Measurements from ENCODE around the gene CNNM3.

The CNNM3 gene

GRCh38 chr2:96864343-96865091 is 48.4 kb downstream of the CNNM3 start:
- H3K9me3 ChIP-seq (ENCODE audit: control insufficient read depth, low read length) = no peaks in the 10 kb centered on the region
- H3K27ac ChIP-seq (ENCODE audit: insufficient read depth, low read length, poor library complexity, severe bottlenecking) = no peak overlapping the region
- H3K4me3 ChIP-seq (ENCODE audit: insufficient read depth, low read depth, low read length, poor library complexity, severe bottlenecking) = no peak overlapping the region
- no peaks in the 10 kb centered on the region for H3K27me3 ChIP-seq (replicated peaks; ENCODE audit: control insufficient read depth, insufficient read depth, low read length, poor library complexity, severe bottlenecking)
- H3K36me3 ChIP-seq (ENCODE audit: control insufficient read depth, insufficient read depth, low read length) = peaks cover 66% of the 10 kb centered on the region
- DNase-seq = no peak
- peaks cover 28% of the 10 kb centered on the region for H3K4me1 ChIP-seq (ENCODE audit: control insufficient read depth, insufficient read depth, low read length, poor library complexity, severe bottlenecking)

GRCh38 chr2:96865654-96866053 is 49.6 kb downstream of the CNNM3 start:
- DNase-seq = no peak
- no peaks in the 10 kb centered on the region for H3K27me3 ChIP-seq (replicated peaks; ENCODE audit: control insufficient read depth, insufficient read depth, low read length, poor library complexity, severe bottlenecking)
- H3K4me1 ChIP-seq (ENCODE audit: control insufficient read depth, insufficient read depth, low read length, poor library complexity, severe bottlenecking) = peaks cover 29% of the 10 kb centered on the region
- H3K4me3 ChIP-seq (ENCODE audit: insufficient read depth, low read depth, low read length, poor library complexity, severe bottlenecking) = no peak overlapping the region
- peaks cover 58% of the 10 kb centered on the region for H3K36me3 ChIP-seq (ENCODE audit: control insufficient read depth, insufficient read depth, low read length)
- H3K27ac ChIP-seq (ENCODE audit: insufficient read depth, low read length, poor library complexity, severe bottlenecking) = no peak overlapping the region
- H3K9me3 ChIP-seq (ENCODE audit: control insufficient read depth, low read length) = no peaks in the 10 kb centered on the region

GRCh38 chr2:96866149-96866548 is 50.1 kb downstream of the CNNM3 start:
- Histone ChIP-seq H3K4me3 (ENCODE audit: insufficient read depth, low read depth, low read length, poor library complexity, severe bottlenecking) (no peak overlapping the region), H3K36me3 (ENCODE audit: control insufficient read depth, insufficient read depth, low read length) (peaks cover 53% of the 10 kb centered on the region), H3K9me3 (ENCODE audit: control insufficient read depth, low read length) (no peaks in the 10 kb centered on the region), H3K4me1 (ENCODE audit: control insufficient read depth, insufficient read depth, low read length, poor library complexity, severe bottlenecking) (peaks cover 31% of the 10 kb centered on the region), H3K27ac (ENCODE audit: insufficient read depth, low read length, poor library complexity, severe bottlenecking) (no peak overlapping the region), H3K27me3 (replicated peaks; ENCODE audit: control insufficient read depth, insufficient read depth, low read length, poor library complexity, severe bottlenecking) (no peaks in the 10 kb centered on the region)
- no peak for DNase-seq

GRCh38 chr2:96866586-96866985 is 50.5 kb downstream of the CNNM3 start:
- H3K4me3 ChIP-seq (ENCODE audit: insufficient read depth, low read depth, low read length, poor library complexity, severe bottlenecking) = no peak overlapping the region
- peaks cover 49% of the 10 kb centered on the region for H3K36me3 ChIP-seq (ENCODE audit: control insufficient read depth, insufficient read depth, low read length)
- H3K27ac ChIP-seq (ENCODE audit: insufficient read depth, low read length, poor library complexity, severe bottlenecking) = peak overlapping the region; percentile 2

GRCh38 chr2:96866986-96867755 is 51.1 kb downstream of the CNNM3 start:
- H3K27me3 ChIP-seq (replicated peaks; ENCODE audit: control insufficient read depth, insufficient read depth, low read length, poor library complexity, severe bottlenecking) = no peaks in the 10 kb centered on the region
- peaks cover 33% of the 10 kb centered on the region for H3K4me1 ChIP-seq (ENCODE audit: control insufficient read depth, insufficient read depth, low read length, poor library complexity, severe bottlenecking)
- H3K36me3 ChIP-seq (ENCODE audit: control insufficient read depth, insufficient read depth, low read length) = peaks cover 43% of the 10 kb centered on the region
- H3K4me3 ChIP-seq (ENCODE audit: insufficient read depth, low read depth, low read length, poor library complexity, severe bottlenecking) = peak overlapping the region; percentile 96
- no peak for DNase-seq
- H3K27ac ChIP-seq (ENCODE audit: insufficient read depth, low read length, poor library complexity, severe bottlenecking) = peak overlapping the region; percentile 81
- no peaks in the 10 kb centered on the region for H3K9me3 ChIP-seq (ENCODE audit: control insufficient read depth, low read length)

More at GRCh38 chr2:96866586-96866985, 50.5 kb downstream of the CNNM3 start:
- no peaks in the 10 kb centered on the region for H3K27me3 ChIP-seq (replicated peaks; ENCODE audit: control insufficient read depth, insufficient read depth, low read length, poor library complexity, severe bottlenecking)
- H3K9me3 ChIP-seq (ENCODE audit: control insufficient read depth, low read length) = no peaks in the 10 kb centered on the region
- no peak for DNase-seq
- peaks cover 33% of the 10 kb centered on the region for H3K4me1 ChIP-seq (ENCODE audit: control insufficient read depth, insufficient read depth, low read length, poor library complexity, severe bottlenecking)

GRCh38 chr2:96867756-96868554 is 51.9 kb downstream of the CNNM3 start:
- Histone ChIP-seq H3K4me1 (ENCODE audit: control insufficient read depth, insufficient read depth, low read length, poor library complexity, severe bottlenecking) (peaks cover 35% of the 10 kb centered on the region), H3K27me3 (replicated peaks; ENCODE audit: control insufficient read depth, insufficient read depth, low read length, poor library complexity, severe bottlenecking) (no peaks in the 10 kb centered on the region), H3K36me3 (ENCODE audit: control insufficient read depth, insufficient read depth, low read length) (peaks cover 39% of the 10 kb centered on the region), H3K9me3 (ENCODE audit: control insufficient read depth, low read length) (no peaks in the 10 kb centered on the region), H3K4me3 (ENCODE audit: insufficient read depth, low read depth, low read length, poor library complexity, severe bottlenecking) (peak overlapping the region; percentile 96), H3K27ac (ENCODE audit: insufficient read depth, low read length, poor library complexity, severe bottlenecking) (peak overlapping the region; percentile 81)
- peak in 1 of 3 donors; percentile 23 for DNase-seq

GRCh38 chr2:96868555-96869280 is 52.6 kb downstream of the CNNM3 start:
- Histone ChIP-seq H3K9me3 (ENCODE audit: control insufficient read depth, low read length) (no peaks in the 10 kb centered on the region), H3K27ac (ENCODE audit: insufficient read depth, low read length, poor library complexity, severe bottlenecking) (peak overlapping the region; percentile 81), H3K4me1 (ENCODE audit: control insufficient read depth, insufficient read depth, low read length, poor library complexity, severe bottlenecking) (peaks cover 41% of the 10 kb centered on the region), H3K36me3 (ENCODE audit: control insufficient read depth, insufficient read depth, low read length) (peaks cover 32% of the 10 kb centered on the region), H3K27me3 (replicated peaks; ENCODE audit: control insufficient read depth, insufficient read depth, low read length, poor library complexity, severe bottlenecking) (no peaks in the 10 kb centered on the region), H3K4me3 (ENCODE audit: insufficient read depth, low read depth, low read length, poor library complexity, severe bottlenecking) (peak overlapping the region; percentile 96)
- DNase-seq = peak; percentile 26 to 53 (median 35)

GRCh38 chr2:96869281-96869821 is 53.3 kb downstream of the CNNM3 start:
- peak overlapping the region; percentile 96 for H3K4me3 ChIP-seq (ENCODE audit: insufficient read depth, low read depth, low read length, poor library complexity, severe bottlenecking)
- peak overlapping the region; percentile 81 for H3K27ac ChIP-seq (ENCODE audit: insufficient read depth, low read length, poor library complexity, severe bottlenecking)
- peaks cover 26% of the 10 kb centered on the region for H3K36me3 ChIP-seq (ENCODE audit: control insufficient read depth, insufficient read depth, low read length)
- H3K9me3 ChIP-seq (ENCODE audit: control insufficient read depth, low read length) = no peaks in the 10 kb centered on the region
- no peak for DNase-seq
- peaks cover 44% of the 10 kb centered on the region for H3K4me1 ChIP-seq (ENCODE audit: control insufficient read depth, insufficient read depth, low read length, poor library complexity, severe bottlenecking)
- H3K27me3 ChIP-seq (replicated peaks; ENCODE audit: control insufficient read depth, insufficient read depth, low read length, poor library complexity, severe bottlenecking) = no peaks in the 10 kb centered on the region

Data from effector memory CD4-positive, alpha-beta T cell (primary cell).